GM19035 (cell line): Measurements from ENCODE around the gene NOS1AP.
"Not testable (repeated sequence)": the region's sequence is repeated elsewhere in the genome, so short reads cannot be mapped to it uniquely, and the experiment has no call there.

Source experiments
- ATAC-seq: cut with Tn5 transposase; IDR thresholded peaks from one replicate; pipeline ENCODE4 v1.9.1; 2021; ENCODE audit not compliant: unreplicated experiment

Gene NOS1AP

GRCh38 chr1:162165528-162165927, 96.0 kb downstream of the NOS1AP start:
- no peak for ATAC-seq

GRCh38 chr1:162166917-162167615, 97.6 kb downstream of the NOS1AP start:
- no peak for ATAC-seq

GRCh38 chr1:162168261-162168660, 98.8 kb downstream of the NOS1AP start:
- no peak for ATAC-seq

- no peak for ATAC-seq
Measured at GRCh38 chr1:162169031-162169790, 99.7 kb downstream of the NOS1AP start.

- ATAC-seq: no peak
Measured at GRCh38 chr1:162171111-162171510, 101.6 kb downstream of the NOS1AP start.

GRCh38 chr1:162172311-162173102, 103.0 kb downstream of the NOS1AP start:
- no peak for ATAC-seq

- not testable (repeated sequence) for ATAC-seq
Measured at GRCh38 chr1:162173607-162174006, 104.1 kb downstream of the NOS1AP start.

- not testable (repeated sequence) for ATAC-seq
Measured at GRCh38 chr1:162174027-162174426, 104.5 kb downstream of the NOS1AP start.

GRCh38 chr1:162175379-162176081, 106.0 kb downstream of the NOS1AP start:
- ATAC-seq: no peak

GRCh38 chr1:162177126-162177525, 107.6 kb downstream of the NOS1AP start:
- no peak for ATAC-seq

- no peak for ATAC-seq
Measured at GRCh38 chr1:162178432-162178831, 108.9 kb downstream of the NOS1AP start.

GRCh38 chr1:162179121-162179520, 109.6 kb downstream of the NOS1AP start:
- ATAC-seq: no peak

GRCh38 chr1:162180813-162181212, 111.3 kb downstream of the NOS1AP start:
- ATAC-seq: no peak

GRCh38 chr1:162182090-162182489, 112.6 kb downstream of the NOS1AP start:
- no peak for ATAC-seq

GRCh38 chr1:162185314-162186025, 116.0 kb downstream of the NOS1AP start:
- ATAC-seq: no peak

- ATAC-seq: no peak
Measured at GRCh38 chr1:162186026-162186374, 116.5 kb downstream of the NOS1AP start.

- ATAC-seq: no peak
Measured at GRCh38 chr1:162186406-162186805, 116.9 kb downstream of the NOS1AP start.

- ATAC-seq: no peak
Measured at GRCh38 chr1:162187687-162188276, 118.3 kb downstream of the NOS1AP start.

- no peak for ATAC-seq
Measured at GRCh38 chr1:162189345-162189744, 119.9 kb downstream of the NOS1AP start.
